AG10803 (cell line): ENCODE results near the gene DLD.

Experiments
- DNase-seq: peaks from one replicate; pipeline ENCODE4 v3.0.0; 2010; ENCODE audit warnings: low read depth
- H3K4me3 ChIP-seq: 2 replicates; pipeline ENCODE4 v1.5.1; 2011; ENCODE audit warnings: mild to moderate bottlenecking, low read length, control low read depth
- CTCF ChIP-seq: conservative IDR thresholded peaks from 2 replicates; pipeline ENCODE4 v1.5.1; 2011; ENCODE audit warnings: mild to moderate bottlenecking, low read length, control low read depth, inconsistent platforms

DLD gene

GRCh38 chr7:107850216-107850615 is 40.8 kb upstream of the DLD start:
- no peak overlapping the region for H3K4me3 ChIP-seq
- no peak for DNase-seq
- no peak for TF ChIP-seq CTCF

DNA sequence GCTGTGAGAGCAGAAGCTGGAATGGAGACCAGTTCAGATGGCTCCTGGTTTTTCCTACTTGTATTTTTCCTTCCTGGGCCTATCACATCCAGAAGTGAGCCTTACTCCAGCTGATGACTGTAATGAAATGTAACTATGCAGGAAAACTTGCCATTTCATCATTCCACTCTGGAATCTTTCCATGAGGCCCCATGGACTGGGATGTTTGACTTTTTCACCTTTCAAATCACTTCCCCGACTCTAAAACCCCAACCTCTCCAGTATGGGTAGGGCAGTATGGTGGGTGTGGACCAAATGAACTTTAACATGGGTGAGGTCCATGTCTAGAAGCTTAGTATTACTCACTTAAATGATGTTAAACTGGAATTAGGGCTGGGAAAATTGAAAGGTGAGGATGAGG is 40.3 kb upstream of the DLD start:
- no peak overlapping the region for H3K4me3 ChIP-seq
- DNase-seq = peak; percentile 7
- no peak for TF ChIP-seq CTCF

GRCh38 chr7:107854454-107854853 is 36.5 kb upstream of the DLD start:
- H3K4me3 ChIP-seq = no peak overlapping the region
- DNase-seq = no peak
- TF ChIP-seq CTCF = no peak

GRCh38 chr7:107854989-107855388 is 36.0 kb upstream of the DLD start:
- no peak overlapping the region for H3K4me3 ChIP-seq
- no peak for TF ChIP-seq CTCF
- peak; percentile 10 for DNase-seq

DNA sequence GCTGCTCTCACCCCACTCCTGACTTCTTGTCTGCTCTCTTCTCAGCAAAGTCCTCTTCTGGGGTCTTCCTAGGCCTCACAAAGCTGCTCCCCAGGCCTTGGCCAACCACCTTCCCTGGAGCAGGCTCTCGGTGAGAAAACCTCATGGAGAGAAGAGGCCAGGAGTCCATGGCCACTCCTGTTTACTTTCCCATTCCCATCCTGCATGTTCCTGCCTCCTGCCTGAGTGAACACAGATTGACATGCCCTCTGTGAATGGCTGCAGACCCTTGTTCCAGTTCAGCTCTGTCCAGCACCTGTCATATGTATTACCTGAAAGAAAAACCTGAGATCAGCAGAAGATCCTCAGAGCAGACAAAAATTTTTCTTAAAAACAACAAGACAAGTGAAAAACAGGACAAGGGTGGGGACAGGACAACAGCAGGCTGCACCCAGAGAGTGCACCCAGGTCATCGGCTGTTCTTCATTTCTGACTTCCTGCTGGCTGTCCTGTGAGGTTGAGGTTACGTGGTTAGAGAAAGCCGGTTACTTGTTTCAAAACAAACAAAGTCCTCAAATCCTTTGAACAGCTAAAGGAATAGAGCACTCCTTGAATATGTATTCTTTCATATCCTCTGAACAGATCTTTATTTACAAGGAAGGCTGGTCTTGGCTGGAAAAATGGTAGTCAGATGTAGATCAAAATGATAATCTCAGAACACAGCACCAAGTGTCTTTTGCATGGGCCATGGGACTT is 34.0 kb upstream of the DLD start:
- no peak overlapping the region for H3K4me3 ChIP-seq
- peak; percentile 22 for DNase-seq
- no peak for TF ChIP-seq CTCF

DNA sequence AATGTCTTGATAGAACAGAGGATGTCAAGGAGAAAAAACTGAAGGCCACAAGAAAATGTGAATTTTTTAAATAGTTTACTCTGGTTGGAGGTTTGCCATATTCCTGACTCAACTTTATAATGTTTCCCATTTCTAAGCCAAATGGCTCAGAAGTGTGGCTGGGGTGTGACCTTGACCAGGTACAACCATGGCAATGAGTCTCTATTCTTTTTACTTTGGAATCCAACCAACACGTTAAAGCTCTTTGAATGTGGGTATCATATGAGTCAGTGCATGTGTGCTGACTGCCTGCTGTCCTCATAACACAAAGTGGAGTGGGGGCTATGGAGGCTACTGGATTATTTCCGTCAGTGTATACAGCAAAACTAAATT is 33.5 kb upstream of the DLD start:
- peak; percentile 54 for DNase-seq
- no peak for TF ChIP-seq CTCF
- H3K4me3 ChIP-seq = no peak overlapping the region

- TF ChIP-seq CTCF = no peak
- H3K4me3 ChIP-seq = no peak overlapping the region
- no peak for DNase-seq
Measured at GRCh38 chr7:107858280-107858679, 32.7 kb upstream of the DLD start.
